Liver (tissue), 9 donors: ENCODE measurements around the gene DEDD. TPM values are rescaled to one million over a fixed set of nuclear protein-coding genes. Genes with fewer than 3 reads are reported as not detected.

Experiments used
- DNase-seq: peaks from one replicate; pipeline ENCODE4 v3.0.0-alpha.2; 2017; ENCODE audit warnings: low spot score
- H3K27ac ChIP-seq, 2 donors: one replicate each; pipeline ENCODE4 v1.7.0; 2013; ENCODE audit warnings: inconsistent platforms in 2 of 2, low read length in 2 of 2, control low read depth in 1 of 2, low read depth in 1 of 2, mild to moderate bottlenecking in 1 of 2
- H3K27me3 ChIP-seq, 4 donors: one replicate each; pipeline versions ENCODE4 v1.6.1 to v1.7.0; 2013; ENCODE audit warnings: low read length in 3 of 4, inconsistent platforms in 1 of 4, mild to moderate bottlenecking in 1 of 4, moderate library complexity in 1 of 4; ENCODE audit not compliant: control insufficient read depth in 4 of 4, insufficient read depth in 4 of 4
- H3K36me3 ChIP-seq, 4 donors: one replicate each; pipeline versions ENCODE4 v1.6.1 to v1.7.0; 2013; ENCODE audit warnings: low read length in 3 of 4, mild to moderate bottlenecking in 3 of 4, low read depth in 1 of 4, moderate library complexity in 1 of 4; ENCODE audit not compliant: control insufficient read depth in 4 of 4, insufficient read depth in 3 of 4
- H3K4me1 ChIP-seq, 4 donors: one replicate each; pipeline versions ENCODE4 v1.6.1 to v1.7.0; 2013; ENCODE audit warnings: low read length in 3 of 4, mild to moderate bottlenecking in 3 of 4, moderate library complexity in 1 of 4; ENCODE audit not compliant: control insufficient read depth in 4 of 4, insufficient read depth in 4 of 4
- H3K4me3 ChIP-seq, 3 donors: one replicate each; pipeline versions ENCODE4 v1.6.1 to v1.7.0; 2013; ENCODE audit warnings: low read length in 3 of 3, control low read depth in 1 of 3, low read depth in 1 of 3, mild to moderate bottlenecking in 1 of 3
- H3K9ac ChIP-seq, 2 donors: one replicate each; pipeline ENCODE4 v1.7.0; 2013; ENCODE audit warnings: low read length in 2 of 2, mild to moderate bottlenecking in 2 of 2, moderate library complexity in 2 of 2, control low read depth in 1 of 2, low read depth in 1 of 2
- H3K9me3 ChIP-seq, 4 donors: one replicate each; pipeline versions ENCODE4 v1.6.1 to v1.7.0; 2013; ENCODE audit warnings: low read length in 3 of 4; ENCODE audit not compliant: control insufficient read depth in 4 of 4
- EGR1 ChIP-seq, 2 donors: IDR thresholded peaks; 2 replicates each; pipeline ENCODE4 v1.6.1; 2016 to 2018; ENCODE audit warnings: antibody characterized with exemption in 2 of 2, low read depth in 2 of 2
- FOXA1 ChIP-seq: IDR thresholded peaks from 2 replicates; pipeline ENCODE4 v1.6.1; 2016; ENCODE audit warnings: antibody characterized with exemption
- FOXA2 ChIP-seq: IDR thresholded peaks from 2 replicates; pipeline ENCODE4 v1.6.1; 2016; ENCODE audit warnings: antibody characterized with exemption
- GABPA ChIP-seq, 2 donors: IDR thresholded peaks in 1 of 2; conservative IDR thresholded peaks in 1 of 2; 2 replicates each; pipeline ENCODE4 v1.6.1; 2016; ENCODE audit warnings: antibody characterized with exemption in 2 of 2, mild to moderate bottlenecking in 1 of 2, moderate library complexity in 1 of 2
- HNF4A ChIP-seq, 2 donors: conservative IDR thresholded peaks; 2 replicates each; pipeline ENCODE4 v1.6.1; 2016; ENCODE audit warnings: antibody characterized with exemption in 2 of 2, mild to moderate bottlenecking in 2 of 2
- HNF4G ChIP-seq: IDR thresholded peaks from 2 replicates; pipeline ENCODE4 v1.6.1; 2016; ENCODE audit warnings: antibody characterized with exemption
- JUND ChIP-seq, 2 donors: IDR thresholded peaks; 2 replicates each; pipeline ENCODE4 v1.6.1; 2016; ENCODE audit warnings: antibody characterized with exemption in 2 of 2
- NR2F2 ChIP-seq: IDR thresholded peaks from 2 replicates; pipeline ENCODE4 v1.6.1; 2016; ENCODE audit warnings: antibody characterized with exemption
- RAD21 ChIP-seq, 2 donors: IDR thresholded peaks; 2 replicates each; pipeline ENCODE4 v1.6.1; 2016; ENCODE audit warnings: antibody characterized with exemption in 2 of 2, mild to moderate bottlenecking in 2 of 2
- RXRA ChIP-seq, 2 donors: IDR thresholded peaks; 2 replicates each; pipeline ENCODE4 v1.6.1; 2017 to 2018; ENCODE audit warnings: antibody characterized with exemption in 2 of 2, mild to moderate bottlenecking in 1 of 2
- SP1 ChIP-seq: IDR thresholded peaks from 2 replicates; pipeline ENCODE4 v1.6.1; 2018; ENCODE audit warnings: antibody characterized with exemption, mild to moderate bottlenecking
- TAF1 ChIP-seq: conservative IDR thresholded peaks from 2 replicates; pipeline ENCODE4 v1.6.1; 2016; ENCODE audit warnings: antibody characterized with exemption, mild to moderate bottlenecking
- YY1 ChIP-seq: IDR thresholded peaks from 2 replicates; pipeline ENCODE4 v1.6.1; 2016; ENCODE audit warnings: antibody characterized with exemption, mild to moderate bottlenecking
- WGBS: extraction: QIAGEN DNeasy Blood & Tissue Kit; methylation state at CpG from one replicate; pipeline ENCODE4 v1.1.7; 2013; 5-methylcytosine and 5-hydroxymethylcytosine counted together
- polyA plus RNA-seq, 2 donors: library from polyadenylated mRNA; stranded (reverse) in 1 of 2; unstranded in 1 of 2; fragments of 200-250 nt in 1 of 2; fragments of >200 nt in 1 of 2; fragmentation: Nextera tagmentation in 1 of 2; extraction: Ambion mirVana in 1 of 2; gene quantifications; one replicate each; pipeline versions ENCODE4 v1.2.1 to v1.2.3, GENCODE V29; 2013 to 2015
- total RNA-seq, 2 donors: library from RNA; depleted of rRNA; stranded (reverse); fragments of >200 nt; gene quantifications; one replicate each; pipeline ENCODE4 v1.2.3, GENCODE V29; 2014
- TF ChIP-seq, protein P1 (sequence below): IDR thresholded peaks from 2 replicates; pipeline ENCODE4 v1.6.1; 2016; ENCODE audit warnings: antibody characterized with exemption, mild to moderate bottlenecking
- TF ChIP-seq, protein P2 (sequence below): IDR thresholded peaks from 2 replicates; pipeline ENCODE4 v1.6.1; 2016; ENCODE audit warnings: antibody characterized with exemption
- TF ChIP-seq, protein P3 (sequence below): IDR thresholded peaks from 2 replicates; pipeline ENCODE4 v1.6.1; 2016; ENCODE audit warnings: antibody characterized with exemption
- TF ChIP-seq, protein P4 (sequence below): IDR thresholded peaks from 2 replicates; pipeline ENCODE4 v1.6.1; 2016; ENCODE audit warnings: antibody characterized with exemption
- TF ChIP-seq, protein P5 (sequence below): fragments of 150-350 bp; IDR thresholded peaks from 2 replicates; pipeline ENCODE4 v1.5.1; 2017; ENCODE audit warnings: improper control_type of control experiment, low read depth, low read length; ENCODE audit not compliant: missing input control
- donor health status: healthy.
- donor health status: healthy.
- donor health status: healthy.
- donor health status: healthy.
- donor health status: healthy.

Gene DEDD
- total and polyA plus RNA-seq, 4 donors, result 13.8 to 17.7 (median 16.0) TPM

DNA sequence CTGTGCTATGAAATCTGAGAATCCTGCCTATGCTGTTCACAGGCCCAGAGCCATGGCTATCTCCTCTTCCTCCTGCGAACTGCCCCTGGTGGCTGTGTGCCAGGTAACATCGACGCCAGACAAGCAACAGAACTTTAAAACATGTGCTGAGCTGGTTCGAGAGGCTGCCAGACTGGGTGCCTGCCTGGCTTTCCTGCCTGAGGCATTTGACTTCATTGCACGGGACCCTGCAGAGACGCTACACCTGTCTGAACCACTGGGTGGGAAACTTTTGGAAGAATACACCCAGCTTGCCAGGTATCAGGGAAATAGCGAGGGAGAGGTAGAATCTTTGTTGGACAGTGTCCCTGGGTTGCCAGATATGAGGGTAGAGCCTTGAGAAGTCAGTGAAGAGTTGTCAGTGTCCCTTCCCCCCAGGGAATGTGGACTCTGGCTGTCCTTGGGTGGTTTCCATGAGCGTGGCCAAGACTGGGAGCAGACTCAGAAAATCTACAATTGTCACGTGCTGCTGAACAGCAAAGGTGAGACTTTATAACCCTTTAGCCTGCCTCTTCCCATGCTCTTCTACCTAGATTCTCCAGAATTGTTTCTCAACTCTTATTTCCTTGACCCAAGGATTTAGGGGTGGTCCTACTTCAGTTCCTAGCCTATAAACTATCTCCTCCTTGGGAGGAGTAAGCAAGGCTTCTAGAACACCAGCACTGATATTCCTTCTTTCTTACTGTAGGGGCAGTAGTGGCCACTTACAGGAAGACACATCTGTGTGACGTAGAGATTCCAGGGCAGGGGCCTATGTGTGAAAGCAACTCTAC lies 13.2 kb downstream of the DEDD start (continued):
- TF ChIP-seq, protein P1, sequence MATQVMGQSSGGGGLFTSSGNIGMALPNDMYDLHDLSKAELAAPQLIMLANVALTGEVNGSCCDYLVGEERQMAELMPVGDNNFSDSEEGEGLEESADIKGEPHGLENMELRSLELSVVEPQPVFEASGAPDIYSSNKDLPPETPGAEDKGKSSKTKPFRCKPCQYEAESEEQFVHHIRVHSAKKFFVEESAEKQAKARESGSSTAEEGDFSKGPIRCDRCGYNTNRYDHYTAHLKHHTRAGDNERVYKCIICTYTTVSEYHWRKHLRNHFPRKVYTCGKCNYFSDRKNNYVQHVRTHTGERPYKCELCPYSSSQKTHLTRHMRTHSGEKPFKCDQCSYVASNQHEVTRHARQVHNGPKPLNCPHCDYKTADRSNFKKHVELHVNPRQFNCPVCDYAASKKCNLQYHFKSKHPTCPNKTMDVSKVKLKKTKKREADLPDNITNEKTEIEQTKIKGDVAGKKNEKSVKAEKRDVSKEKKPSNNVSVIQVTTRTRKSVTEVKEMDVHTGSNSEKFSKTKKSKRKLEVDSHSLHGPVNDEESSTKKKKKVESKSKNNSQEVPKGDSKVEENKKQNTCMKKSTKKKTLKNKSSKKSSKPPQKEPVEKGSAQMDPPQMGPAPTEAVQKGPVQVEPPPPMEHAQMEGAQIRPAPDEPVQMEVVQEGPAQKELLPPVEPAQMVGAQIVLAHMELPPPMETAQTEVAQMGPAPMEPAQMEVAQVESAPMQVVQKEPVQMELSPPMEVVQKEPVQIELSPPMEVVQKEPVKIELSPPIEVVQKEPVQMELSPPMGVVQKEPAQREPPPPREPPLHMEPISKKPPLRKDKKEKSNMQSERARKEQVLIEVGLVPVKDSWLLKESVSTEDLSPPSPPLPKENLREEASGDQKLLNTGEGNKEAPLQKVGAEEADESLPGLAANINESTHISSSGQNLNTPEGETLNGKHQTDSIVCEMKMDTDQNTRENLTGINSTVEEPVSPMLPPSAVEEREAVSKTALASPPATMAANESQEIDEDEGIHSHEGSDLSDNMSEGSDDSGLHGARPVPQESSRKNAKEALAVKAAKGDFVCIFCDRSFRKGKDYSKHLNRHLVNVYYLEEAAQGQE, result no peak
- no peak for TF ChIP-seq JUND (IDR thresholded peaks at IDR 0.05)
- no peak for TF ChIP-seq TAF1
- no peak for TF ChIP-seq NR2F2
- peak in 1 of 2 donors; percentile 18 for TF ChIP-seq EGR1 (IDR thresholded peaks at IDR 0.05; ENCODE audit: low read depth in 2 of 2)
- no peak for TF ChIP-seq FOXA1
- no peak for TF ChIP-seq RAD21 (IDR thresholded peaks at IDR 0.05)
- TF ChIP-seq HNF4A (conservative IDR thresholded peaks at IDR 0.05), result peak; percentile 77 to 88
- peak; percentile 61 for TF ChIP-seq SP1

DNA sequence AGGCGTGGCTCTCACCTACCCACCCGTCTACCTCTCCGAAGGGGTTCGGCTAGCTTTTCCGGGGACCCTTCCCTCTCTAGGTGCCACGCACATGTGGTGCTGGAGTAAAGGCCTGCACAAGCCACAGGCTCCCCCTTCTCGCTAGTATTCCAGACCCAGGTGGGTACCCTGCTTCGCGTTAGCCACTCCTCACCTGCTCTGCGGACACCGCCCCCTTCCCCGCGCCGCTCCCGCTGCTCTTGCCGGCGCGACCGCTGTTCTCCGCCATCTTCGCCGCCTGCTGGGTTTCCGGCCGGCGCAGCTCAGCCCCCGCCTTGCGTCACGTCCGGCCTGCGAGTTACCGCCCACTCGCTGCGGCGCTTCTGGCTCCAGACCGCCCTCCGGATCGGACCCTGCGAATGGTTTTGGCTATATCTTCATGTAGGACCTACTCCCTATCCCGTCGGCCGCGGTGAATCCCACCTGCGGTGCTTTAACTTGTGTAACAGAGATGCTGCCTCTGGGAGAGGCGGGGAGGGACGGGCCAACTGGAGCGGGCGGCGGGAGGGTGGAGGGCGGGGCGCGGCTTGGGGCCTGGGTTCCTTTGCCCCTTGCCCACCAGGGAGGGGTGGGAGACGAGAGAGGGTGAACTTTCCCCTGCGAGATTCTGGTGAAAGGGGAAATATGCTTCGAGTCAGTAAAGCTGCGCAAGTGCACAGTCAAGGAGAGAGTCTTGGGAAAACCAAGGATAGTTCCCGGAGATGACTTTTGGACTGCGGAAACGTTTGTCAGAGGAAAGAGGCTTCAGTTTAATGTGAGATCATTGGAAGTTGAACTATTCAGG lies 14.5 kb downstream of the DEDD start, which contains the start of the genes NIT1 and PFDN2:
Gene NIT1, plus strand, starts transcription at position 347 of the 823 bp plus-strand sequence. Its CDS starts 72 bp downstream, at position 419.
Gene PFDN2, minus strand, starts transcription at position 279 of the 823 bp plus-strand sequence. Its CDS starts 11 bp downstream, at position 268.
- peaks cover 8 to 31% (median 24%) of the 10 kb centered on the region in 4 donors for H3K36me3 ChIP-seq
- under 1% methylated on average over 58 of the region's 58 CpGs for WGBS
- H3K27ac ChIP-seq, result peak within 1 kb of the TSS; percentile 89 to 93
- H3K4me1 ChIP-seq, result peaks cover 12 to 50% (median 38%) of the 10 kb centered on the region in 4 donors
- TF ChIP-seq TAF1, result peak; percentile 37
- TF ChIP-seq EGR1 (IDR thresholded peaks at IDR 0.05; ENCODE audit: low read depth in 2 of 2), result peak; percentile 83 to 92
- no peak for TF ChIP-seq JUND (IDR thresholded peaks at IDR 0.05)
- no peak for TF ChIP-seq NR2F2
- TF ChIP-seq RAD21 (IDR thresholded peaks at IDR 0.05), result no peak
- TF ChIP-seq, protein P1, result peak; percentile 69
- TF ChIP-seq FOXA1, result no peak
- peak; percentile 41 for TF ChIP-seq SP1
- peak; percentile 97 for TF ChIP-seq YY1
- TF ChIP-seq HNF4G, result no peak
- TF ChIP-seq GABPA (IDR thresholded peaks at IDR 0.05 in 1 of 2, conservative IDR thresholded peaks at IDR 0.05 in 1 of 2), result peak; percentile 76 to 93
- TF ChIP-seq RXRA (IDR thresholded peaks at IDR 0.05), result no peak
- TF ChIP-seq, protein P2, sequence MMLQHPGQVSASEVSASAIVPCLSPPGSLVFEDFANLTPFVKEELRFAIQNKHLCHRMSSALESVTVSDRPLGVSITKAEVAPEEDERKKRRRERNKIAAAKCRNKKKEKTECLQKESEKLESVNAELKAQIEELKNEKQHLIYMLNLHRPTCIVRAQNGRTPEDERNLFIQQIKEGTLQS, result no peak
- TF ChIP-seq, protein P3, sequence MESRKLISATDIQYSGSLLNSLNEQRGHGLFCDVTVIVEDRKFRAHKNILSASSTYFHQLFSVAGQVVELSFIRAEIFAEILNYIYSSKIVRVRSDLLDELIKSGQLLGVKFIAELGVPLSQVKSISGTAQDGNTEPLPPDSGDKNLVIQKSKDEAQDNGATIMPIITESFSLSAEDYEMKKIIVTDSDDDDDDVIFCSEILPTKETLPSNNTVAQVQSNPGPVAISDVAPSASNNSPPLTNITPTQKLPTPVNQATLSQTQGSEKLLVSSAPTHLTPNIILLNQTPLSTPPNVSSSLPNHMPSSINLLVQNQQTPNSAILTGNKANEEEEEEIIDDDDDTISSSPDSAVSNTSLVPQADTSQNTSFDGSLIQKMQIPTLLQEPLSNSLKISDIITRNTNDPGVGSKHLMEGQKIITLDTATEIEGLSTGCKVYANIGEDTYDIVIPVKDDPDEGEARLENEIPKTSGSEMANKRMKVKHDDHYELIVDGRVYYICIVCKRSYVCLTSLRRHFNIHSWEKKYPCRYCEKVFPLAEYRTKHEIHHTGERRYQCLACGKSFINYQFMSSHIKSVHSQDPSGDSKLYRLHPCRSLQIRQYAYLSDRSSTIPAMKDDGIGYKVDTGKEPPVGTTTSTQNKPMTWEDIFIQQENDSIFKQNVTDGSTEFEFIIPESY, result no peak
- TF ChIP-seq, protein P4, sequence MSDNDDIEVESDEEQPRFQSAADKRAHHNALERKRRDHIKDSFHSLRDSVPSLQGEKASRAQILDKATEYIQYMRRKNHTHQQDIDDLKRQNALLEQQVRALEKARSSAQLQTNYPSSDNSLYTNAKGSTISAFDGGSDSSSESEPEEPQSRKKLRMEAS, result peak; percentile 33
- TF ChIP-seq, protein P5, sequence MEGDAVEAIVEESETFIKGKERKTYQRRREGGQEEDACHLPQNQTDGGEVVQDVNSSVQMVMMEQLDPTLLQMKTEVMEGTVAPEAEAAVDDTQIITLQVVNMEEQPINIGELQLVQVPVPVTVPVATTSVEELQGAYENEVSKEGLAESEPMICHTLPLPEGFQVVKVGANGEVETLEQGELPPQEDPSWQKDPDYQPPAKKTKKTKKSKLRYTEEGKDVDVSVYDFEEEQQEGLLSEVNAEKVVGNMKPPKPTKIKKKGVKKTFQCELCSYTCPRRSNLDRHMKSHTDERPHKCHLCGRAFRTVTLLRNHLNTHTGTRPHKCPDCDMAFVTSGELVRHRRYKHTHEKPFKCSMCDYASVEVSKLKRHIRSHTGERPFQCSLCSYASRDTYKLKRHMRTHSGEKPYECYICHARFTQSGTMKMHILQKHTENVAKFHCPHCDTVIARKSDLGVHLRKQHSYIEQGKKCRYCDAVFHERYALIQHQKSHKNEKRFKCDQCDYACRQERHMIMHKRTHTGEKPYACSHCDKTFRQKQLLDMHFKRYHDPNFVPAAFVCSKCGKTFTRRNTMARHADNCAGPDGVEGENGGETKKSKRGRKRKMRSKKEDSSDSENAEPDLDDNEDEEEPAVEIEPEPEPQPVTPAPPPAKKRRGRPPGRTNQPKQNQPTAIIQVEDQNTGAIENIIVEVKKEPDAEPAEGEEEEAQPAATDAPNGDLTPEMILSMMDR, result no peak
- TF ChIP-seq FOXA2, result no peak
- peak; percentile 30 to 39 for TF ChIP-seq HNF4A (conservative IDR thresholded peaks at IDR 0.05)
- H3K9ac ChIP-seq, result peak within 1 kb of the TSS; percentile 84 to 95
- DNase-seq, result peak; percentile 88
- no peaks in the 10 kb centered on the region for H3K9me3 ChIP-seq
- H3K4me3 ChIP-seq, result peak within 1 kb of the TSS; percentile 83 to 98 (median 98)
- H3K27me3 ChIP-seq, result no peaks in the 10 kb centered on the region
